Fibroblast of lung (primary cell): ENCODE results near the gene KIRREL3.

Experiments
- EZH2 ChIP-seq: IDR thresholded peaks from 2 replicates; pipeline ENCODE4 v1.5.1; 2012; ENCODE audit warnings: low read length, control low read depth, mild to moderate bottlenecking; ENCODE audit errors: missing control alignments
- TF ChIP-seq, protein P1 (sequence below), 2 donors: IDR thresholded peaks in 1 of 2; conservative IDR thresholded peaks in 1 of 2; 1 replicate in 1 of 2; 2 replicates in 1 of 2; pipeline ENCODE4 v1.5.1; 2011 to 2012; ENCODE audit warnings: low read length in 2 of 2, control low read depth in 1 of 2, inconsistent platforms in 1 of 2, low read depth in 1 of 2, mild to moderate bottlenecking in 1 of 2

DNA sequence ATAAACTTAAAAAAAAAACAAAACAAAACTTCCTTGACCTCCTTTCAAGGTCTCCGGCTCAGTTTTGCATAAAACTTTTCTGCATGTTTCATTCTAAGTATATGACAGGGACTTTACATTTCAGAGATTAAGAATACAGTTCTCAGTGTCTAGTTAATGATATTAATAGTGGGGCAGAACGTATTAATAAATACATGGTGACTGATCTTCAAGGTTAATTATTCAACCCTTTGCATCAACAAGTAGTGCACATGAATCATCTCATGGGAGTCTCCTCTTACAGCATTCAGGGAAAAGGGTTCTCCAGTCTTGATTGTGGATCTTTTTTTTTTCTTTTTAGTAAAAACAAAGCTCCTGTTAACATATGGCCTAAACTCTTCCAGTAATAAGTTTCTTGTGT lies 146.8 kb downstream of the KIRREL3 start:
- TF ChIP-seq, protein P1, sequence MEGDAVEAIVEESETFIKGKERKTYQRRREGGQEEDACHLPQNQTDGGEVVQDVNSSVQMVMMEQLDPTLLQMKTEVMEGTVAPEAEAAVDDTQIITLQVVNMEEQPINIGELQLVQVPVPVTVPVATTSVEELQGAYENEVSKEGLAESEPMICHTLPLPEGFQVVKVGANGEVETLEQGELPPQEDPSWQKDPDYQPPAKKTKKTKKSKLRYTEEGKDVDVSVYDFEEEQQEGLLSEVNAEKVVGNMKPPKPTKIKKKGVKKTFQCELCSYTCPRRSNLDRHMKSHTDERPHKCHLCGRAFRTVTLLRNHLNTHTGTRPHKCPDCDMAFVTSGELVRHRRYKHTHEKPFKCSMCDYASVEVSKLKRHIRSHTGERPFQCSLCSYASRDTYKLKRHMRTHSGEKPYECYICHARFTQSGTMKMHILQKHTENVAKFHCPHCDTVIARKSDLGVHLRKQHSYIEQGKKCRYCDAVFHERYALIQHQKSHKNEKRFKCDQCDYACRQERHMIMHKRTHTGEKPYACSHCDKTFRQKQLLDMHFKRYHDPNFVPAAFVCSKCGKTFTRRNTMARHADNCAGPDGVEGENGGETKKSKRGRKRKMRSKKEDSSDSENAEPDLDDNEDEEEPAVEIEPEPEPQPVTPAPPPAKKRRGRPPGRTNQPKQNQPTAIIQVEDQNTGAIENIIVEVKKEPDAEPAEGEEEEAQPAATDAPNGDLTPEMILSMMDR (conservative IDR thresholded peaks at IDR 0.05 in 1 of 2, IDR thresholded peaks at IDR 0.05 in 1 of 2; ENCODE audit: low read depth in 1 of 2, low read length in 2 of 2): no peak
- TF ChIP-seq EZH2: no peak
